Measurements from ENCODE around the gene ZNF532. TPM values are rescaled to one million over a fixed set of nuclear protein-coding genes. Genes with fewer than 3 reads are reported as not detected.

The ZNF532 gene
- total RNA-seq, 1 experiment from 2014 or later = 258 TPM

GRCh38 chr18:59006461-59007067 lies 141.9 kb downstream of the ZNF532 start:
- H2AK5ac ChIP-seq (ENCODE audit: insufficient read length, low read length) = no peak overlapping the region
- no peak overlapping the region for H4K8ac ChIP-seq (replicated peaks; ENCODE audit: insufficient read length, low read depth, low read length)
- no peak overlapping the region for H3K18ac ChIP-seq (ENCODE audit: insufficient read length, low read depth, low read length)
- H3K4me1 ChIP-seq (ENCODE audit: insufficient read depth, low read length) = peaks cover 5% of the 10 kb centered on the region; the same call in 1 of the 2 replicates
- no peaks in the 10 kb centered on the region for H3K79me2 ChIP-seq (ENCODE audit: insufficient read depth, low read length)
- H2BK20ac ChIP-seq (ENCODE audit: low read depth, low read length, poor library complexity, severe bottlenecking) = no peak overlapping the region
- Mint-ChIP-seq H3K9me3 (peaks cover 4 to 8% of the 10 kb centered on the region in 2 experiments; a peak in 2 of 5 replicates), H3K27me3 (ENCODE audit: low read depth) (no peaks in the 10 kb centered on the region), H3K27ac (no peak overlapping the region), H3K36me3 (ENCODE audit: insufficient read depth in 1 of 3, low read depth in 3 of 3) (peaks cover 0 to 5% (median 4%) of the 10 kb centered on the region in 3 experiments; a peak in 2 of 7 replicates), H3K4me3 (no peak overlapping the region), H3K4me1 (peaks cover 21 to 23% of the 10 kb centered on the region in 2 experiments)
- no peak overlapping the region for H4K91ac ChIP-seq (ENCODE audit: insufficient read length, low read depth, low read length)
- DNase-seq = no peak
- TF ChIP-seq, protein P1, sequence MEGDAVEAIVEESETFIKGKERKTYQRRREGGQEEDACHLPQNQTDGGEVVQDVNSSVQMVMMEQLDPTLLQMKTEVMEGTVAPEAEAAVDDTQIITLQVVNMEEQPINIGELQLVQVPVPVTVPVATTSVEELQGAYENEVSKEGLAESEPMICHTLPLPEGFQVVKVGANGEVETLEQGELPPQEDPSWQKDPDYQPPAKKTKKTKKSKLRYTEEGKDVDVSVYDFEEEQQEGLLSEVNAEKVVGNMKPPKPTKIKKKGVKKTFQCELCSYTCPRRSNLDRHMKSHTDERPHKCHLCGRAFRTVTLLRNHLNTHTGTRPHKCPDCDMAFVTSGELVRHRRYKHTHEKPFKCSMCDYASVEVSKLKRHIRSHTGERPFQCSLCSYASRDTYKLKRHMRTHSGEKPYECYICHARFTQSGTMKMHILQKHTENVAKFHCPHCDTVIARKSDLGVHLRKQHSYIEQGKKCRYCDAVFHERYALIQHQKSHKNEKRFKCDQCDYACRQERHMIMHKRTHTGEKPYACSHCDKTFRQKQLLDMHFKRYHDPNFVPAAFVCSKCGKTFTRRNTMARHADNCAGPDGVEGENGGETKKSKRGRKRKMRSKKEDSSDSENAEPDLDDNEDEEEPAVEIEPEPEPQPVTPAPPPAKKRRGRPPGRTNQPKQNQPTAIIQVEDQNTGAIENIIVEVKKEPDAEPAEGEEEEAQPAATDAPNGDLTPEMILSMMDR (conservative IDR thresholded peaks at IDR 0.05) = no peak
- H3K23ac ChIP-seq (ENCODE audit: insufficient read length, low read depth, low read length) = no peak overlapping the region
- no peaks in the 10 kb centered on the region for H3K9me3 ChIP-seq (ENCODE audit: control insufficient read depth, low read depth, low read length)
- H4K20me1 ChIP-seq (ENCODE audit: control insufficient read depth, insufficient read depth, insufficient read length) = no peaks in the 10 kb centered on the region
- no peaks in the 10 kb centered on the region for H3K23me2 ChIP-seq (ENCODE audit: insufficient read length, low read depth, low read length, poor library complexity, severe bottlenecking)
- H2BK15ac ChIP-seq (ENCODE audit: low read depth, low read length) = no peak overlapping the region; the same call in 1 of the 2 replicates
- no peaks in the 10 kb centered on the region for H3K27me3 ChIP-seq (ENCODE audit: insufficient read depth, low read length)
- H4K5ac ChIP-seq (ENCODE audit: insufficient read length, low read depth, low read length) = no peak overlapping the region
- H3K79me1 ChIP-seq (ENCODE audit: insufficient read depth, low read depth, low read length, poor library complexity, severe bottlenecking) = no peaks in the 10 kb centered on the region
- no CpG with 5 or more reads among the region's 3 CpGs for WGBS (ENCODE audit: extremely low coverage, insufficient read length, low lambda C conversion rate)
- H3K56ac ChIP-seq (ENCODE audit: insufficient read length, low read depth, low read length) = no peak overlapping the region
- no peak overlapping the region for H2BK5ac ChIP-seq (ENCODE audit: insufficient read length, low read length)
- no peak overlapping the region for H3K9ac ChIP-seq (ENCODE audit: extremely low read depth, insufficient read length, low read length)
- no peak overlapping the region for H3K27ac ChIP-seq (ENCODE audit: insufficient read length, low read depth, low read length)
- H2AFZ ChIP-seq (ENCODE audit: low read length) = no peak overlapping the region
- H2BK120ac ChIP-seq (ENCODE audit: low read depth, low read length, poor library complexity, severe bottlenecking) = no peak overlapping the region
- no peak overlapping the region for H2BK12ac ChIP-seq (ENCODE audit: insufficient read length, low read depth, low read length)
- no peak overlapping the region for H3K14ac ChIP-seq (ENCODE audit: insufficient read depth, low read length)
- H3K4me2 ChIP-seq (ENCODE audit: insufficient read depth, insufficient read length, low read length) = no peak overlapping the region
- no peak overlapping the region for H3K4ac ChIP-seq (ENCODE audit: low read depth, low read length)
- no peak overlapping the region for H3T11ph ChIP-seq (ENCODE audit: low read length)

Measured in H9 (cell line).